Mucosa of gallbladder (tissue), 1 donor: ENCODE measurements around the gene CCDC81. TPM values are rescaled to one million over a fixed set of nuclear protein-coding genes. Genes with fewer than 3 reads are reported as not detected.
"Not testable (repeated sequence)": the region's sequence is repeated elsewhere in the genome, so short reads cannot be mapped to it uniquely, and the experiment has no call there.

Experiments
- DNase-seq: peaks from one replicate; pipeline ENCODE4 v3.0.0-alpha.2; 2020; ENCODE audit warnings: low spot score
- total RNA-seq: library from RNA; stranded (reverse); gene quantifications from one replicate; pipeline ENCODE4 v1.2.1, GENCODE V29; 2021
- donor health status: DM: no; HTN: no; CAD: no.

CCDC81 gene
- total RNA-seq, 1 donor from 2014 or later, result 1.2 TPM

GRCh38 chr11:86388198-86388597 is 13.5 kb downstream of the CCDC81 start:
- no peak for DNase-seq

- no peak for DNase-seq
Observed at GRCh38 chr11:86390487-86390886, 15.8 kb downstream of the CCDC81 start.

GRCh38 chr11:86395061-86395551 is 20.4 kb downstream of the CCDC81 start:
- DNase-seq, result no peak

- no peak for DNase-seq
Observed at GRCh38 chr11:86396396-86396795, 21.7 kb downstream of the CCDC81 start.

GRCh38 chr11:86397351-86397750 is 22.7 kb downstream of the CCDC81 start:
- DNase-seq, result no peak

GRCh38 chr11:86398106-86398505 is 23.4 kb downstream of the CCDC81 start:
- DNase-seq, result no peak

- DNase-seq, result no peak
Observed at GRCh38 chr11:86403458-86403857, 28.8 kb downstream of the CCDC81 start.

- no peak for DNase-seq
Observed at GRCh38 chr11:86408845-86409244, 34.2 kb downstream of the CCDC81 start.

- DNase-seq, result no peak
Observed at GRCh38 chr11:86414032-86414431, 39.3 kb downstream of the CCDC81 start.

GRCh38 chr11:86415026-86415425 is 40.3 kb downstream of the CCDC81 start:
- no peak for DNase-seq

- DNase-seq, result no peak
Observed at GRCh38 chr11:86416494-86416893, 41.8 kb downstream of the CCDC81 start.

- not testable (repeated sequence) for DNase-seq
Observed at GRCh38 chr11:86416951-86417350, 42.3 kb downstream of the CCDC81 start.

GRCh38 chr11:86418106-86418505 is 43.4 kb downstream of the CCDC81 start:
- no peak for DNase-seq

- DNase-seq, result no peak
Observed at GRCh38 chr11:86418513-86418912, 43.8 kb downstream of the CCDC81 start.

- no peak for DNase-seq
Observed at GRCh38 chr11:86418917-86419316, 44.2 kb downstream of the CCDC81 start.

- DNase-seq, result no peak
Observed at GRCh38 chr11:86421946-86422345, 47.3 kb downstream of the CCDC81 start.

GRCh38 chr11:86422371-86422770 is 47.7 kb downstream of the CCDC81 start:
- DNase-seq, result no peak

- DNase-seq, result not testable (repeated sequence)
Observed at GRCh38 chr11:86423488-86423887, 48.8 kb downstream of the CCDC81 start.

GRCh38 chr11:86427441-86427840 is 52.8 kb downstream of the CCDC81 start:
- DNase-seq, result no peak

GRCh38 chr11:86431258-86431657 is 56.6 kb downstream of the CCDC81 start:
- DNase-seq, result no peak

GRCh38 chr11:86433361-86434095 is 58.8 kb downstream of the CCDC81 start:
- DNase-seq, result not testable (repeated sequence)

- DNase-seq, result no peak
Observed at GRCh38 chr11:86435711-86436110, 61.0 kb downstream of the CCDC81 start.

GRCh38 chr11:86438685-86439084 is 64.0 kb downstream of the CCDC81 start:
- no peak for DNase-seq

GRCh38 chr11:86440305-86440716 is 65.6 kb downstream of the CCDC81 start:
- no peak for DNase-seq
